Activated CD4-positive, CD25-positive, alpha-beta regulatory T cell treated with anti-CD3 and anti-CD28 coated beads, Interleukin-2, amount 50 U/mL, for 16 hours (primary cell): ENCODE data around the gene THAP6.
A peak's percentile ranks its signal among the peaks of the same experiment; 100 is the strongest.
"Not testable (repeated sequence)": the region's sequence is repeated elsewhere in the genome, so short reads cannot be mapped to it uniquely, and the experiment has no call there.

Experiments used
- DNase-seq: peaks from one replicate; pipeline ENCODE4 v3.0.0-alpha.2; 2020; ENCODE audit warnings: low read depth, low spot score

The THAP6 gene, protein sequence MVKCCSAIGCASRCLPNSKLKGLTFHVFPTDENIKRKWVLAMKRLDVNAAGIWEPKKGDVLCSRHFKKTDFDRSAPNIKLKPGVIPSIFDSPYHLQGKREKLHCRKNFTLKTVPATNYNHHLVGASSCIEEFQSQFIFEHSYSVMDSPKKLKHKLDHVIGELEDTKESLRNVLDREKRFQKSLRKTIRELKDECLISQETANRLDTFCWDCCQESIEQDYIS

DNA sequence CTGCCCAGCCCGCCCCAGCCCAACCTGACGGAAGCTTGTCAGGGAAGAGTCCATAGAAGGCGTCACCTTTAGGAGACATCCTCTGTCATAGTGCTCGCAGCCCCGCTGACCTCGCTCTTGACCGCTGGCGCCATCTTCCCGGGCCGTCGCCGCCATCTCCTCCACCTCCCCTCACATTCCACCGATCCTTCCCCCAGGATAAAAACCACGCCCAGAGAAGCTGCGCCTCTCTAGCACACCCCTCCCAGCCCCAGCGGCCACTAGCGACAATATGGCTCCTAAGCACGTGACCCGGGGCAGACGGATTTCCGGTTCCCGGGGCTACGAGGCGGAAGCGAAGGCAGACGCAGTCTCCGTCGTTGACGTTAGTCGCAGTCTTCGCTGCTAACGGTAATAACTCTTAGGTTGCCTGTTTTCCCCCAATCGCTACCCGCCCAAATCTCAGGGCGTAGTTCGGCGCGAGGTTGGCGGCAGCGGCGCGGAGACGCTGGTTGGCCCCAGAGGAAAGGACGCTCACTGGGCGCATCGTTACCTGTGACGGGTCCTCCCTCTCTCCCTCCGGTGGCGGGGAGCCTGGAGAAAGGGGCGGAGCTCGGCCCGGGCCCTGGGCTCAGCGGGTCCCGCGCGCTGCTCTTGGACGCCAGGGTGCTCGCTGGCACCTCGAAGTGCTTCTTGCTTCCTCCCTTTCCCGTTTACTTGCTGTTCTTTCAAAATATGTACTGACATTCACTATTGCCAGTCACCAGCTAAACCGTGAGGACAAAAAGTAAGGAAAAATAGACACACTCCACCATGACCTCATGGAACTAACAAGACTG is at the start of gene THAP6, which contains the start of gene RCHY1:
TSS of gene THAP6 (plus strand) at position 343 of the 818 bp plus-strand sequence. CDS start 980 bp downstream, outside the sequence.
TSS of gene RCHY1 (minus strand) at position 273 of the 818 bp plus-strand sequence. CDS start at position 156, 117 bp downstream.
- peak; percentile 90 for DNase-seq

DNA sequence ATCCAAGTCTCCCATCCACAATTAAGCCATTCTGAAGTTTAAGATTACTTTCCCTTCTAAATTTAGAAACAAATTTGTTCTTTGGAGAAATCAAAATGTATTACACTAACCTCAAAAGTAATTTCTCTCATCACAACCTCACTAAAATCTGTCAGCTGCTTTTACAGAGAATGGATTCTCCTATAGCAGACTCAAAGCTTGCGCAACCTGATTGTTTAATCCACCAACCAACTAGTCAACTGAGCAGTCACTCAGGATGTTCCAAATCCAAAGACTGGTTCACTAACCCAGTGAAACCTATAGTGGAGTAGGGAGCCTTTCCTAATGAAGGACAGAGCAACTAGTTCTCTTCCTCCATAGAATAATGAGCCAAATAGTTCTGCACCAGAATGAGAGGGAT is 44.4 kb upstream of the THAP6 start:
- DNase-seq, result no peak

DNA sequence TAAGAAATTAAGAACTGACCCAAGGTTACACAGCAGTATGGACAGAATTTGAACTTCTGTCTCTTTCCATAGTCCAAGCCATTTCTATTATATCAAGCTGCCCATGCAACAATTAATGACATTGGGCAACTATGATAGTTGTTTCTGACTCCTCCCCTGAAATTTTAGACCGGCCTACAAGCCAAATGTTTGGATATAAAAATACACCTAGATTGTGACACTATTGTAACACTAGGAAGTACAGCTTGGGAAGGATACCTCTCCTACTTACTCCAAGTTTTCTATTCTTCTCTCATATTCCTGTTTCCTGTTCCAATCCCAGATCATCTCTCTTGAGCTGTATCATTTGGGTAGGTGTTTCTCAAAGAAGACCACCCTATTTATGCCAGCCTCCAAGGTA is 43.5 kb upstream of the THAP6 start:
- no peak for DNase-seq

DNA sequence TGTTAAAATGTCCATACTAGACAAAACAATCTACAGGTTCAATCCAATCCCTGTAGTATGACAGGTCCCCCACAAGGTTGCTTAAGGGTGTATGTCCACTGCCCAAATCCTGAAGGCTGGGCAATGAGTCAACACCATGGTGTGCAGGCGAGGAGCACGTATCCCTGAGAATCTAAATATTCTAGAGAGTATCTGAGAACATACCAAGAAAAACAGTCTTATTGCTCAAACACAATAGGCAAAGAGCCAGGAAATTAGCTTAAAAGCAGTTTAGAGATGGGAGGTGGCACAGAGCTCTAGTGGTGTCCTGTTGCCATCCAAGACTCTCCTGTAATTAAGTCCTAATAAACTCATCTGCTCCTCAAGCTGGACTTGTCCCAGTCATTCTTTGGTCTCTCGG is 37.1 kb upstream of the THAP6 start:
- no peak for DNase-seq

DNA sequence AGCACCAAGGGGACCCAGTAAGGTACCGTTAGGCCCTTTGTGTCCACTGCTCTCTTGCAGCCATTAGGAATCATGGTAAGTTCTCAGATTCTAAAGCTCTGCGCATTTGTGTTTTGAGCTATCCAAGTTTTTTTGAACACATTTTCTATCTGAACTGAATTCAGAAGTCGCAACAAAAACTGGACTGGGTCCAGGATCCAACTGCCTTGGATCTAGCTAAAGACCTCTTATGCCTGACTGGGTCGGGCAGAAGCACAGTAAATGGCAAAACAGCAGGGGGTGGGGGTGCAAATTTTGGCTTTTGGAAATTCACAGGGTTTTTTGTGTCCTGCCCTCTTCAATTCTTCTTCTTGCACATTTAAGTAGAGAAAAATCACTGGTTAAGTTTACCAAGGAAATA is 30.1 kb upstream of the THAP6 start:
- DNase-seq, result no peak

GRCh38 chr4:75490155-75490554 is 24.1 kb upstream of the THAP6 start:
- DNase-seq, result no peak

GRCh38 chr4:75494563-75494962 is 19.7 kb upstream of the THAP6 start:
- DNase-seq, result no peak

DNA sequence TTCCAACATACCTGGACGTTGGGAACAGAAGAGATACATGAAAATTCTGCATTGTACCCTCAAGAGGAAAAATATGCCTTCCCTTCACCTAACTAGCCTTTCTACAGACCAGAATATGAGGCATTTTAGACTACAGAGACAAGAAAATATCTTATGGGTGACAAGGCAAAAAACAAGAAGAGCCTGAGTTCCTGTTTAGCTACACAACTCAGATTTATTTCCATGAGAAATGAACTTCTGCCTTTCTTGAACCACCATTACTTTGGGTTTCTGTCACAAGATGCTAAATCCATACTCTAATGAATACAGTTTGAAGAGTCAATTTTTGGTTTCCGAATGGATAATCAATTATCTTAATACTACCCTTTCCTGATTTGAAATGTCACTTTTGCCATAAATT is 18.8 kb upstream of the THAP6 start:
- no peak for DNase-seq

GRCh38 chr4:75496406-75496805 is 17.9 kb upstream of the THAP6 start:
- DNase-seq, result no peak

DNA sequence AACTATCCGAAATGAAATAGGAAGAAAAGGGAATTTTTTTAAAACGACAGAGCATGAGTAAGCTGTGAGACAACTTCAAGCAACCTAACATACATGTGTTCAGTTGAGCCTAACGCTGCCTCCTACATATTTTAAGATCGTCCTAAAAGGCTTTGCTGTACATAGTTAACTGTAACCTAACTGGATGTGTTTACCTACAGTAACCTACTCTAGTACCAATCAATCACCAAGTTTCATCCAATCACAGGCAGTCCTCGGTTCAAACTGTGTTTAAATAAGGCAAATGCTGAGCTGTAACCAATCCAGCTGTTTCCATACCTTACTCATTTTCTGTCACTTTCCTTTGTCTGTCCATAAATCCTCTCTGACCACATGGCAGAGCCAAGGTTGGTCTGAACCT is 17.1 kb upstream of the THAP6 start:
- no peak for DNase-seq

GRCh38 chr4:75498041-75498440 is 16.2 kb upstream of the THAP6 start:
- no peak for DNase-seq

GRCh38 chr4:75499900-75500299 is 14.4 kb upstream of the THAP6 start:
- no peak for DNase-seq

DNA sequence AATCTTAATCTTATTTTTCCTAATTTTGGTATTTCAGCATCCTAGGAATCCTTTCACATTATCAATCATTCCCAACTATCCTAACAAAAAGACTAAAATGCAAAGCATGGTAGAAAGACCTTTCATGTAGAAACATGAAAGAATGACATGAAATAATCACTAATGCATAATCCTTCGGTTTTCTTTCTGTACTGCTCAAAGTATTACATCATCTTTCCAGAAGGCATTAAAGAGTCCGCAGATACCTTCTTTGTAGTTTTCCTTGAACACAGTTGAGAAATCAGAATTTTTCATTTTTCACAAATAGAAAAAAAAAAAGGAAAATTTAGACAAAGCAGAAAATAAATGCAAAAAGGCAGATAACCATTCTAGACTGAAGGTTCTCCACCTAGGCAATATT is 11.6 kb upstream of the THAP6 start:
- DNase-seq, result no peak

DNA sequence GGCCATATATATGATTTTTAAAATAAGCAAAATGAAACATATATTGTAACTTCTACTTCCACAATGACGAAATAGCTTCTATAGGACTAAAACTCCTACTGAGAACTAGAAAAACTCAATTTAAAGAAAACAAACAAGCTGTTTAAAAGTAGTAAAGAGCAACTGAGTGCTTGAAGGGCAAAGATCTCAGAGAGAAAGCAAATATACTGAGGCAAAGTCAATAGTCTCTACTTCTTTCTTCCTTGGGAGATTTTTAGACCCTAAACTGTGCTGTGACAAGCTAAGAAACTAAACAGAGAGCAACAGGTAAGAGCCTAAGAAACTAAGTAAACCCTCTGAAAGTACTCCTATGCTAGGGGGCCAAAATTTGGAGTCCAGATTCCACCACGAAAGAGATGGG is 8.6 kb upstream of the THAP6 start:
- DNase-seq, result no peak

- DNase-seq, result not testable (repeated sequence)
Observed at GRCh38 chr4:75509592-75509991, 4.7 kb upstream of the THAP6 start.

DNA sequence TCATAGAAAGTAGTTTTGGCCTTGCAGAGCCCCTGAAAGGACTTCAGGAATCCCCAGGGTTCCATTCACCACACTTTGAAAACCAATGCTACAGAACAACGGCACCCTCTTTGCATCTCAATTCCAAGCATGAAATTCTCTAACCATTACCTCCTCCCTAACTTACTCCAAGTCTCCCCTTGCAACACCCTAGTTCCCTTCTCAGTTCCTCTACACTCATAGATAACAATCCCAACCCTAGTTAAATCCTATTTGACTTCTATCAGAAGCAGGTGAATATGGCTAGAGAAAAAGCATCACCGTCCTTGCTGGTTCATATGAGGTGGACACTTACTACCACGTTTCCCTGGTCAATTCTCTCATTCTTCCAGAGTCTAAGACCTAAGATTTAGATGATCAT is 2.4 kb upstream of the THAP6 start:
- DNase-seq, result no peak

GRCh38 chr4:75512386-75513211 is 1.7 kb upstream of the THAP6 start:
- DNase-seq, result no peak

GRCh38 chr4:75513526-75514130 is 645 bp upstream of the THAP6 start:
- DNase-seq, result no peak

GRCh38 chr4:75514949-75515612 is 808 bp downstream of the THAP6 start:
- no peak for DNase-seq

DNA sequence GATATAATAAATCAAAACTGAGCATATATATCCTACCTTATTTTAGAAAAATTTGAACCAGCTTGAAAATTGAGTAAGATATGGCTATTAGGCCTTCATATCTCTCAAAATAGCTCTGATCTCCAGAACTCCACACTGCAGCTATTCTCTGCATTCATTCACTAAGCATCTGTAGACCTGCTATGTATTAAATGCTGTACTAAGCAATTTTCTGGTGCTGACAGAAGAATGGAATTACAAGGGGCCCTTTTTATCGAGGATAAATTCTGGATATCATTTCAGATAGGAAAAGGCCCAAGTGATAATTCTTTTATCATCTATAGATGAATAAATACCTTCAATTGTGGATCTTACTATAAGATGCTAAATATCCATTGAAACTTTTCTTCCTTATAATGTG is 1.9 kb downstream of the THAP6 start:
- no peak for DNase-seq

DNA sequence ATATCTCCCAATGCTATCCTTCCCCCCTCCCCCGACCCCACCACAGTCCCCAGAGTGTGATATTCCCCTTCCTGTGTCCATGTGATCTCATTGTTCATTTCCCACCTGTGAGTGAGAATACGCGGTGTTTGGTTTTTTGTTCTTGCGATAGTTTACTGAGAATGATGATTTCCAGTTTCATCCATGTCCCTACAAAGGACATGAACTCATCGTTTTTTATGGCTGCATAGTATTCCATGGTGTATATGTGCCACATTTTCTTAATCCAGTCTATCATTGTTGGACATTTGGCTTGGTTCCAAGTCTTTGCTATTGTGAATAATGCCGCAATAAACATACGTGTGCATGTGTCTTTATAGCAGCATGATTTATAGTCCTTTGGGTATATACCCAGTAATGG is 5.2 kb downstream of the THAP6 start:
- DNase-seq, result not testable (repeated sequence)
